Measurements from ENCODE around the gene MORN2.

The MORN2 gene

GRCh38 chr2:38922389-38922788 is 46.6 kb downstream of the MORN2 start:
- Mint-ChIP-seq H3K4me3 (no peak overlapping the region), H3K4me1 (no peaks in the 10 kb centered on the region), H3K27ac (no peak overlapping the region), H3K27me3 (no peaks in the 10 kb centered on the region), H3K9me3 (no peaks in the 10 kb centered on the region)
- no peak for ATAC-seq
- no peak for DNase-seq

GRCh38 chr2:38922902-38923301 is 47.1 kb downstream of the MORN2 start:
- Mint-ChIP-seq H3K9me3 (no peaks in the 10 kb centered on the region), H3K27me3 (no peaks in the 10 kb centered on the region), H3K27ac (no peak overlapping the region), H3K4me3 (no peak overlapping the region), H3K4me1 (no peaks in the 10 kb centered on the region)
- no peak for ATAC-seq
- no peak for DNase-seq

- Mint-ChIP-seq H3K27ac (no peak overlapping the region), H3K4me3 (no peak overlapping the region), H3K27me3 (no peaks in the 10 kb centered on the region), H3K9me3 (no peaks in the 10 kb centered on the region), H3K4me1 (no peaks in the 10 kb centered on the region)
- no peak for DNase-seq
- ATAC-seq: no peak
Measured at GRCh38 chr2:38925982-38926381, 50.2 kb downstream of the MORN2 start.

GRCh38 chr2:38930600-38930999 is 54.8 kb downstream of the MORN2 start:
- no peak overlapping the region for H3K4me3 Mint-ChIP-seq
- DNase-seq: no peak
- H3K4me1 Mint-ChIP-seq: no peaks in the 10 kb centered on the region
- ATAC-seq: no peak
- H3K27me3 Mint-ChIP-seq: no peaks in the 10 kb centered on the region
- H3K27ac Mint-ChIP-seq: no peak overlapping the region
- H3K9me3 Mint-ChIP-seq: no peaks in the 10 kb centered on the region

Measured in stimulated activated naive CD8-positive, alpha-beta T cell treated with anti-CD3 and anti-CD28 coated beads, Interleukin-15, amount 100 ng/mL, for 72 hours (primary cell).